Limb (tissue), 2 donors: ENCODE results near the gene RAPGEF1.

ENCODE experiments used
- DNase-seq, 2 donors: peaks; one replicate each; pipeline ENCODE4 v3.0.0-alpha.2; 2016; ENCODE audit errors: extremely low spot score in 2 of 2

The RAPGEF1 gene

GRCh38 chr9:131651599-131651998 is 88.3 kb downstream of the RAPGEF1 start:
- no peak for DNase-seq

GRCh38 chr9:131651160-131651559 is 88.7 kb downstream of the RAPGEF1 start:
- no peak for DNase-seq

- DNase-seq, result no peak
Measured at GRCh38 chr9:131650254-131650653, 89.6 kb downstream of the RAPGEF1 start.

GRCh38 chr9:131649646-131650045 is 90.2 kb downstream of the RAPGEF1 start:
- DNase-seq, result no peak

GRCh38 chr9:131645078-131645776 is 94.6 kb downstream of the RAPGEF1 start:
- DNase-seq, result no peak

- DNase-seq, result no peak
Measured at GRCh38 chr9:131642496-131643083, 97.3 kb downstream of the RAPGEF1 start.

- DNase-seq, result peak in 1 of 2 donors; percentile 67
Measured at GRCh38 chr9:131641618-131642495, 98.0 kb downstream of the RAPGEF1 start.

- no peak for DNase-seq
Measured at GRCh38 chr9:131640438-131641137, 99.3 kb downstream of the RAPGEF1 start.

GRCh38 chr9:131639769-131640437 is 100.0 kb downstream of the RAPGEF1 start:
- DNase-seq, result no peak

GRCh38 chr9:131636593-131636992 is 103.3 kb downstream of the RAPGEF1 start:
- DNase-seq, result no peak

- no peak for DNase-seq
Measured at GRCh38 chr9:131635892-131636291, 104.0 kb downstream of the RAPGEF1 start.

GRCh38 chr9:131635285-131635684 is 104.6 kb downstream of the RAPGEF1 start:
- no peak for DNase-seq

- peak in 1 of 2 donors; percentile 65 for DNase-seq
Measured at GRCh38 chr9:131633491-131634031, 106.3 kb downstream of the RAPGEF1 start.

GRCh38 chr9:131631306-131631705 is 108.6 kb downstream of the RAPGEF1 start:
- DNase-seq, result no peak

- no peak for DNase-seq
Measured at GRCh38 chr9:131630205-131630831, 109.6 kb downstream of the RAPGEF1 start.

GRCh38 chr9:131629825-131630204 is 110.1 kb downstream of the RAPGEF1 start:
- DNase-seq, result no peak

- DNase-seq, result no peak
Measured at GRCh38 chr9:131629226-131629500, 110.7 kb downstream of the RAPGEF1 start.

- no peak for DNase-seq
Measured at GRCh38 chr9:131628459-131629225, 111.2 kb downstream of the RAPGEF1 start.

- DNase-seq, result no peak
Measured at GRCh38 chr9:131627648-131628458, 112.0 kb downstream of the RAPGEF1 start.
